CD4-positive, alpha-beta T cell (primary cell): ENCODE data around the gene XYLT1. TPM values are rescaled to one million over a fixed set of nuclear protein-coding genes. Genes with fewer than 3 reads are reported as not detected.

Source experiments
- ATAC-seq: fragments of 200-7000 bp; cut with Tn5 transposase; one replicate; pipeline ENCODE4 v1.10.0; 2022; ENCODE audit warnings: mild to moderate bottlenecking; ENCODE audit not compliant: poor library complexity
- CTCF ChIA-PET: fragments of 350-600 bp; sonication (Branson Sonifier 250); formaldehyde crosslinking; loops from one replicate; lab custom pipeline; 2021; ENCODE audit warnings: antibody characterized with exemption, inconsistent platforms; lab: Charles Lee
- POLR2A ChIA-PET: fragments of 350-600 bp; sonication (Branson Sonifier 250); formaldehyde crosslinking; loops from one replicate; lab custom pipeline; 2021; ENCODE audit warnings: antibody characterized with exemption, inconsistent platforms; lab: Charles Lee
- DNase-seq, 14 experiments: peaks; one replicate each; pipeline ENCODE4 v3.0.0-alpha.2; 2013 to 2020; ENCODE audit warnings: mixed read lengths in 2 of 14
- H3K27ac ChIP-seq, 2 donors: one replicate each; pipeline versions ENCODE4 v1.5.1 to v1.7.0; 2013; ENCODE audit warnings: low read length in 2 of 2, low read depth in 1 of 2, mild to moderate bottlenecking in 1 of 2
- H3K27me3 ChIP-seq, 2 experiments: 1 replicate in 1 of 2; 2 replicates in 1 of 2; pipeline versions ENCODE4 v1.6.1 to v1.7.0; 2013; ENCODE audit warnings: low read length in 2 of 2, control low read depth in 1 of 2, mild to moderate bottlenecking in 1 of 2, moderate library complexity in 1 of 2; ENCODE audit not compliant: insufficient read depth in 2 of 2, control insufficient read depth in 1 of 2
- H3K36me3 ChIP-seq: one replicate; pipeline ENCODE4 v1.6.1; 2013; ENCODE audit warnings: low read length, control low read depth; ENCODE audit not compliant: insufficient read depth
- H3K4me1 ChIP-seq: one replicate; pipeline ENCODE4 v1.6.1; 2013; ENCODE audit warnings: low read length, control low read depth; ENCODE audit not compliant: insufficient read depth
- H3K4me3 ChIP-seq: one replicate; pipeline ENCODE4 v1.5.1; 2013; ENCODE audit warnings: mild to moderate bottlenecking, low read length, moderate library complexity
- H3K9me3 ChIP-seq, 2 experiments: 1 replicate in 1 of 2; 2 replicates in 1 of 2; pipeline versions ENCODE4 v1.6.1 to v1.7.0; 2013; ENCODE audit warnings: low read length in 2 of 2, mild to moderate bottlenecking in 2 of 2, control low read depth in 1 of 2, moderate library complexity in 1 of 2; ENCODE audit not compliant: control insufficient read depth in 1 of 2, insufficient read depth in 1 of 2
- H3K27ac Mint-ChIP-seq: one replicate; pipeline ENCODE4 v1.8.0; 2020; ENCODE audit warnings: mixed read lengths
- H3K27me3 Mint-ChIP-seq: one replicate; pipeline ENCODE4 v1.8.0; 2021; ENCODE audit warnings: mixed read lengths
- H3K36me3 Mint-ChIP-seq: one replicate; pipeline ENCODE4 v1.8.0; 2021; ENCODE audit warnings: low read depth, mixed read lengths
- H3K4me1 Mint-ChIP-seq: one replicate; pipeline ENCODE4 v1.8.0; 2021; ENCODE audit warnings: low read depth, mixed read lengths
- H3K4me3 Mint-ChIP-seq: one replicate; pipeline ENCODE4 v1.8.0; 2020; ENCODE audit warnings: mild to moderate bottlenecking, mixed read lengths
- H3K9me3 Mint-ChIP-seq: one replicate; pipeline ENCODE4 v1.8.0; 2020; ENCODE audit warnings: mixed read lengths
- intact Hi-C, 2 experiments: fragments of 100-400 bp; cut with DNase I in 1 of 2; cut with micrococcal nuclease in 1 of 2; formaldehyde crosslinking; loops; one replicate each; pipeline versions ENCODE4 v1.15.1 to v1.9.0; 2023 to 2025; cut with DNase I, micrococcal nuclease
- total RNA-seq, 174 experiments: library from RNA in 2 of 174; stranded (reverse) in 2 of 174; gene quantifications; one replicate each; pipeline ENCODE4 v1.2.3 and lab custom pipeline; 2021 to 2026
- TF ChIP-seq, protein P1 (sequence below): fragments of 200-600 bp; IDR thresholded peaks from one replicate; pipeline ENCODE4 v1.8.0; 2022; ENCODE audit warnings: antibody characterized with exemption, mild to moderate bottlenecking

XYLT1 gene
- total RNA-seq, 2 experiments from 2014 or later = 26.0 to 27.1 TPM

DNA sequence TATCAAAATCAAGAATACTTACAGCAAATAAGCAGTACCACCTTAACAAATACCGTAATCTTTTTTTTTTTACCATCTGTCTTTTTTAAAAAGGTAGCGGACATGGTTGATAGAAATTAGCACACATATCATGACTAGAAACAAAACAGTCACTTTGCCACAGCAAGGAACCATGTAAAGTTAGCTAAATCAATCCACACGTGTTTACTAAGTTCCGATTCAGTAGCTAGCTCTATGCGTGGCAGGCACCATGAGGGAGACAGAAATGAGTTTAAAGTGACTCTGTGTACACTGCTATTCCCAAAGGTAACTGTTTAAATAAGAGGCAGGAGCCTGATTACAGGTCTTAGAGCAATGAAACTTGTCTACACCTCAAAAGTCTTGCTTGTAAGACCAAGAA, 108.6 kb downstream of the XYLT1 start:
- ChIA-PET POLR2A (interaction anchor here (0.8 to 3.2 kb wide), 3 partner anchors 8 to 106 kb away, joined by 6 to 16 read pairs (median 7); no protein-coding TSS in a partner anchor), CTCF (no interaction called here)
- no peak for DNase-seq
- H3K27me3 ChIP-seq = no peaks in the 10 kb centered on the region
- no peak overlapping the region for H3K4me3 ChIP-seq
- peak overlapping the region; percentile 93 for H3K27ac Mint-ChIP-seq
- no peaks in the 10 kb centered on the region for H3K27me3 Mint-ChIP-seq
- TF ChIP-seq, protein P1, sequence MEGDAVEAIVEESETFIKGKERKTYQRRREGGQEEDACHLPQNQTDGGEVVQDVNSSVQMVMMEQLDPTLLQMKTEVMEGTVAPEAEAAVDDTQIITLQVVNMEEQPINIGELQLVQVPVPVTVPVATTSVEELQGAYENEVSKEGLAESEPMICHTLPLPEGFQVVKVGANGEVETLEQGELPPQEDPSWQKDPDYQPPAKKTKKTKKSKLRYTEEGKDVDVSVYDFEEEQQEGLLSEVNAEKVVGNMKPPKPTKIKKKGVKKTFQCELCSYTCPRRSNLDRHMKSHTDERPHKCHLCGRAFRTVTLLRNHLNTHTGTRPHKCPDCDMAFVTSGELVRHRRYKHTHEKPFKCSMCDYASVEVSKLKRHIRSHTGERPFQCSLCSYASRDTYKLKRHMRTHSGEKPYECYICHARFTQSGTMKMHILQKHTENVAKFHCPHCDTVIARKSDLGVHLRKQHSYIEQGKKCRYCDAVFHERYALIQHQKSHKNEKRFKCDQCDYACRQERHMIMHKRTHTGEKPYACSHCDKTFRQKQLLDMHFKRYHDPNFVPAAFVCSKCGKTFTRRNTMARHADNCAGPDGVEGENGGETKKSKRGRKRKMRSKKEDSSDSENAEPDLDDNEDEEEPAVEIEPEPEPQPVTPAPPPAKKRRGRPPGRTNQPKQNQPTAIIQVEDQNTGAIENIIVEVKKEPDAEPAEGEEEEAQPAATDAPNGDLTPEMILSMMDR = no peak
- intact Hi-C loops = loop anchor here in 1 of 2 experiments (5.0 kb wide), 1 partner anchor 35 kb away; no protein-coding TSS in a partner anchor
- H3K9me3 Mint-ChIP-seq = no peaks in the 10 kb centered on the region
- H3K36me3 ChIP-seq = no peaks in the 10 kb centered on the region
- peak overlapping the region; percentile 89 to 92 for H3K27ac ChIP-seq
- H3K4me1 Mint-ChIP-seq = peaks cover 97% of the 10 kb centered on the region
- no peaks in the 10 kb centered on the region for H3K9me3 ChIP-seq
- peaks cover 6% of the 10 kb centered on the region for H3K36me3 Mint-ChIP-seq
- H3K4me1 ChIP-seq = peaks cover 91% of the 10 kb centered on the region
- ATAC-seq = no peak
- H3K4me3 Mint-ChIP-seq = peak overlapping the region; percentile 21

DNA sequence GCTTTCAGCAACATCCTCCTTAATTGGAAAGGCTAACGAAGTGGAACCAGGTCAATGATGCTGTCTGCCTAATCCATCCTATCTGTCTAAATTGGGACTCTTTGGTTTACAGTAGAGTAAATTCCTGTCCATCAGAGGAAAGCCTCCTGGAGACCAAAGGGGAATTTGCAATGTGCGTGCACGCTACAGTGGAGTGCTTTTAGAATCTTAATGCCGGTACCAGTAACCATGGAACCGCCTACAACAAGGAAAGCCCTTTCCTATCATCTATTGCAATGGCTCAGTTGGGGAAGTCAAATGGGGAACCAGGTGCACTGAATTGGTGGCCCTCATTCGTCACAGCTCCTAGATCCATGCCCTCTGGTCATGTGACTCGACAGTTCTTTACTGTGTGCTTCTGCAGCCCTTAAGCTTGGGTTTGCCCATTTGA, 110.1 kb downstream of the XYLT1 start:
- Histone ChIP-seq H3K4me3 (no peak overlapping the region), H3K36me3 (peaks cover 4% of the 10 kb centered on the region), H3K4me1 (peaks cover 83% of the 10 kb centered on the region), H3K27ac (peak overlapping the region in 1 of 2 donors; percentile 89), H3K9me3 (no peaks in the 10 kb centered on the region), H3K27me3 (no peaks in the 10 kb centered on the region)
- POLR2A ChIA-PET = interaction anchor here (0.9 to 3.3 kb wide), 9 partner anchors 8 to 106 kb away, joined by 3 to 38 read pairs (median 4); no protein-coding TSS in a partner anchor
- DNase-seq = peak in 2 of 14 experiments; percentile 64 to 72
- peak overlapping the region; percentile 93 for H3K27ac Mint-ChIP-seq
- ATAC-seq = no peak
- intact Hi-C loops = loop anchor here in 1 of 2 experiments (2.0 to 5.0 kb wide), 2 partner anchors 18 to 37 kb away; no protein-coding TSS in a partner anchor
- H3K4me3 Mint-ChIP-seq = peak overlapping the region; percentile 13
- no peaks in the 10 kb centered on the region for H3K27me3 Mint-ChIP-seq
- TF ChIP-seq, protein P1 = no peak
- CTCF ChIA-PET = interaction anchor here (1.0 kb wide), 1 partner anchor 15 kb away, joined by 4 read pairs; no protein-coding TSS in a partner anchor
- peaks cover 91% of the 10 kb centered on the region for H3K4me1 Mint-ChIP-seq
- peaks cover 7% of the 10 kb centered on the region for H3K36me3 Mint-ChIP-seq
- H3K9me3 Mint-ChIP-seq = no peaks in the 10 kb centered on the region

DNA sequence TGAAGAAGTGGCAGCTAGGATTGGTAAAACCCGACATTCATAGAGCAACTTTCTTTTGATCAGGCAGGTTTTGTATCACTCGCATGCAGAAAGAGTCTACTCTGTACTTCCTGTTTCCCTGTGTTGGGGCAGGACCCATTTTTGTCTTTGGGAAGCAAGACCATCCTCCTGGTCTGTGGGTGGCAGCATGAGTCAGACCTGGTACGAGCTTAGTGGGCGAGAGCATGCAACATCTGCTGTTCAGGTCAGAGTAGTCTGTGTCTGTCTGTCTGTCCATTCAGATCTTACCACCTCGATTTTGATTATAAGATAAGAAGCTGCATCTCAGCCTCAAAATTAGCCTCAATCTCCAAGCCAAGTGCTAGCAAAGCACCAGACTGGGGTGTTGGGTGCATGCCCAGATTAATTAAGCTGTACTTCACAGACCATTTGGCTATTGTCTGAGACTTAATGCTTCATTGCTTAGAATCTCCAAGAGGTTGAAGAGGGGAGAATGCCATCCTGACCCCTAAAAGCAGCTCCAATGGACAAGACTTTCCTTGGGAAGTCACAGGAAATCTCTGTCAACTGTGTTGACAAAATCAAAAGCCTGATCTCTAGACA, 110.9 kb downstream of the XYLT1 start:
- intact Hi-C loops = loop anchor here (1.0 to 5.0 kb wide), 4 partner anchors 17 to 107 kb away; no protein-coding TSS in a partner anchor
- H3K4me1 ChIP-seq = peaks cover 77% of the 10 kb centered on the region
- Mint-ChIP-seq H3K4me1 (peaks cover 83% of the 10 kb centered on the region), H3K27me3 (no peaks in the 10 kb centered on the region), H3K9me3 (no peaks in the 10 kb centered on the region), H3K4me3 (peak overlapping the region; percentile 74), H3K36me3 (peaks cover 7% of the 10 kb centered on the region), H3K27ac (peak overlapping the region; percentile 93)
- no peak overlapping the region for H3K4me3 ChIP-seq
- no peaks in the 10 kb centered on the region for H3K27me3 ChIP-seq
- peak overlapping the region; percentile 47 to 89 for H3K27ac ChIP-seq
- POLR2A ChIA-PET = interaction anchor here (0.7 to 3.3 kb wide), 11 partner anchors 9 to 1441 kb away, joined by 3 to 38 read pairs (median 4); partner anchors contain the start of gene ARL6IP1
- TF ChIP-seq, protein P1 = no peak
- peaks cover 7% of the 10 kb centered on the region for H3K36me3 ChIP-seq
- CTCF ChIA-PET = interaction anchor here (1.0 kb wide), 2 partner anchors 13 to 15 kb away, joined by 4 read pairs; no protein-coding TSS in a partner anchor
- DNase-seq (peak in 7 of 14 experiments; percentile 22 to 80 (median 63)), ATAC-seq (peak; percentile 10)
- no peaks in the 10 kb centered on the region for H3K9me3 ChIP-seq
